PC-3 (cell line): ENCODE data around the gene GINS2. TPM values are rescaled to one million over a fixed set of nuclear protein-coding genes. Genes with fewer than 3 reads are reported as not detected.

ENCODE experiments used
- ATAC-seq: fragments of 200-7000 bp; cut with Tn5 transposase; 2 replicates; pipeline ENCODE4 v1.9.1; 2020; ENCODE audit warnings: mild to moderate bottlenecking, moderate library complexity
- BruUV-seq: library from RNA; stranded (reverse); fragments of 400-500 nt; replicated peaks from 2 replicates; lab custom pipeline; 2021; lab: Mats Ljungman, UMichigan
- CTCF ChIA-PET: fragments of 300-600 bp; sonication (Branson Sonifier 250); formaldehyde crosslinking; loops from one replicate; lab custom pipeline; 2022; ENCODE audit warnings: antibody characterized with exemption; lab: Charles Lee
- POLR2A ChIA-PET: fragments of 300-600 bp; sonication (Branson Sonifier 250); formaldehyde crosslinking; loops from one replicate; lab custom pipeline; 2022; ENCODE audit warnings: antibody characterized with exemption; ENCODE audit not compliant: unreplicated experiment; lab: Charles Lee
- DNase-seq: peaks from one replicate; pipeline ENCODE4 v3.0.0-alpha.2; 2015
- H2AFZ ChIP-seq: fragments of 300-600 bp; sonication (generic); 2 replicates; pipeline ENCODE4 v1.6.0; 2016; ENCODE audit warnings: antibody characterized with exemption, low read length
- H3F3A ChIP-seq: fragments of 300-600 bp; sonication (generic); one replicate; pipeline ENCODE4 v1.6.0; 2017; ENCODE audit warnings: antibody characterized with exemption, low read length, control low read depth, mild to moderate bottlenecking; ENCODE audit not compliant: unreplicated experiment
- H3K27ac ChIP-seq: fragments of 300-600 bp; sonication (generic); 2 replicates; pipeline ENCODE4 v1.5.1; 2016; ENCODE audit warnings: mild to moderate bottlenecking, low read length
- H3K27me3 ChIP-seq: fragments of 300-600 bp; sonication (generic); 2 replicates; pipeline ENCODE4 v1.6.1; 2016; ENCODE audit warnings: low read length, mixed read lengths
- H3K36me3 ChIP-seq: fragments of 300-600 bp; sonication (generic); 2 replicates; pipeline ENCODE4 v1.6.1; 2016; ENCODE audit warnings: low read depth, mixed run types, low read length, mixed read lengths
- H3K4me1 ChIP-seq: fragments of 300-600 bp; sonication (generic); 2 replicates; pipeline ENCODE4 v1.5.1; 2016; ENCODE audit warnings: low read length; ENCODE audit not compliant: insufficient read depth
- H3K4me2 ChIP-seq: fragments of 300-600 bp; sonication (generic); 2 replicates; pipeline ENCODE4 v1.6.0; 2016; ENCODE audit warnings: low read length
- H3K4me3 ChIP-seq: fragments of 300-600 bp; sonication (generic); 2 replicates; pipeline ENCODE4 v1.5.1; 2016; ENCODE audit warnings: mild to moderate bottlenecking, low read length, mixed read lengths
- H3K79me2 ChIP-seq: fragments of 300-600 bp; sonication (generic); 2 replicates; pipeline ENCODE4 v1.6.1; 2017; ENCODE audit warnings: low read length, mixed read lengths
- H3K9ac ChIP-seq: fragments of 300-600 bp; sonication (generic); 2 replicates; pipeline ENCODE4 v1.6.0; 2016; ENCODE audit warnings: mild to moderate bottlenecking, low read length
- H3K9me2 ChIP-seq: fragments of 300-600 bp; sonication (generic); replicated peaks from 2 replicates; pipeline ENCODE4 v1.6.1; 2016; ENCODE audit warnings: mixed run types, low read length, mixed read lengths
- H3K9me3 ChIP-seq: fragments of 300-600 bp; sonication (generic); 2 replicates; pipeline ENCODE4 v1.6.1; 2016; ENCODE audit warnings: low read length, mixed read lengths
- H4K20me1 ChIP-seq: fragments of 300-600 bp; sonication (generic); 2 replicates; pipeline ENCODE4 v1.6.1; 2016; ENCODE audit warnings: low read length, mixed read lengths
- EZH2 ChIP-seq: fragments of 300-600 bp; sonication (generic); IDR thresholded peaks from one replicate; pipeline ENCODE4 v1.6.1; 2017; ENCODE audit warnings: antibody characterized with exemption, mild to moderate bottlenecking, low read length; ENCODE audit not compliant: unreplicated experiment
- EZH2phosphoT487 ChIP-seq: fragments of 300-600 bp; sonication (generic); IDR thresholded peaks from 2 replicates; pipeline ENCODE4 v1.6.1; 2018; ENCODE audit warnings: mild to moderate bottlenecking, antibody characterized with exemption, low read length, borderline replicate concordance
- intact Hi-C: fragments of 100-400 bp; cut with micrococcal nuclease; formaldehyde crosslinking; loops from 2 replicates; pipeline ENCODE4 v1.9.0; 2023
- total RNA-seq: library from RNA; depleted of rRNA; stranded (reverse); fragments of >200 nt; gene quantifications from 2 replicates; pipeline ENCODE4 v1.2.3, GENCODE V29; 2014
- TF ChIP-seq, protein P1 (sequence below): fragments of 300-600 bp; sonication (generic); conservative IDR thresholded peaks from 2 replicates; pipeline ENCODE4 v1.5.1; 2017; ENCODE audit warnings: antibody characterized with exemption, low read depth, mild to moderate bottlenecking, low read length

Gene GINS2
- total RNA-seq, 1 experiment from 2014 or later = 28.7 TPM

DNA sequence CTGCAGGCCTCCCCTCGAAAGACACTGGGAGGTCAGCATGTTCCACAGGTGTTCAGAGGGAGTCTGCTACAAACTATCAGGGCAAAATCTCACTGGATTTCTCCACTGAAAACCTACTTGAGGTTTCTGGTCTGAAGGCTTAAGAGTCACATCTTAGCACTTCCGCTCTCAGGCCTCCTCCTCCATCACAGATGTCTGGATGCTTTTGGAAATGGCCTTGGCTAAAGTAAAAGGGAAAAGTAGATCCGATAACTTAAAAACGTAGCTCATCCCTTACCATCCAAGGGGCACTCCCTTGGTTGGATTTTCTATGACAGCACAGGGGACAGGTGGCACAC, 14.4 kb downstream of the GINS2 start:
- ChIA-PET CTCF (no interaction called here), POLR2A (no interaction called here)
- no peaks in the 10 kb centered on the region for H3K27me3 ChIP-seq
- no peak overlapping the region for H3K4me3 ChIP-seq
- intact Hi-C loops = no loop called here
- DNase-seq (no peak), ATAC-seq (no peak)
- no peaks in the 10 kb centered on the region for H3K79me2 ChIP-seq
- H3K4me2 ChIP-seq = no peak overlapping the region
- no peaks in the 10 kb centered on the region for H3K4me1 ChIP-seq
- no TSS peak for BruUV-seq
- H3F3A ChIP-seq = no peaks in the 10 kb centered on the region
- TF ChIP-seq EZH2 (no peak), EZH2phosphoT487 (no peak)
- TF ChIP-seq, protein P1, sequence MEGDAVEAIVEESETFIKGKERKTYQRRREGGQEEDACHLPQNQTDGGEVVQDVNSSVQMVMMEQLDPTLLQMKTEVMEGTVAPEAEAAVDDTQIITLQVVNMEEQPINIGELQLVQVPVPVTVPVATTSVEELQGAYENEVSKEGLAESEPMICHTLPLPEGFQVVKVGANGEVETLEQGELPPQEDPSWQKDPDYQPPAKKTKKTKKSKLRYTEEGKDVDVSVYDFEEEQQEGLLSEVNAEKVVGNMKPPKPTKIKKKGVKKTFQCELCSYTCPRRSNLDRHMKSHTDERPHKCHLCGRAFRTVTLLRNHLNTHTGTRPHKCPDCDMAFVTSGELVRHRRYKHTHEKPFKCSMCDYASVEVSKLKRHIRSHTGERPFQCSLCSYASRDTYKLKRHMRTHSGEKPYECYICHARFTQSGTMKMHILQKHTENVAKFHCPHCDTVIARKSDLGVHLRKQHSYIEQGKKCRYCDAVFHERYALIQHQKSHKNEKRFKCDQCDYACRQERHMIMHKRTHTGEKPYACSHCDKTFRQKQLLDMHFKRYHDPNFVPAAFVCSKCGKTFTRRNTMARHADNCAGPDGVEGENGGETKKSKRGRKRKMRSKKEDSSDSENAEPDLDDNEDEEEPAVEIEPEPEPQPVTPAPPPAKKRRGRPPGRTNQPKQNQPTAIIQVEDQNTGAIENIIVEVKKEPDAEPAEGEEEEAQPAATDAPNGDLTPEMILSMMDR = no peak
- no peak overlapping the region for H3K9ac ChIP-seq
- H3K9me3 ChIP-seq = no peaks in the 10 kb centered on the region
- H3K9me2 ChIP-seq = no peaks in the 10 kb centered on the region
- H2AFZ ChIP-seq = no peak overlapping the region
- peaks cover 37% of the 10 kb centered on the region for H3K36me3 ChIP-seq
- no peak overlapping the region for H3K27ac ChIP-seq
- H4K20me1 ChIP-seq = no peaks in the 10 kb centered on the region

DNA sequence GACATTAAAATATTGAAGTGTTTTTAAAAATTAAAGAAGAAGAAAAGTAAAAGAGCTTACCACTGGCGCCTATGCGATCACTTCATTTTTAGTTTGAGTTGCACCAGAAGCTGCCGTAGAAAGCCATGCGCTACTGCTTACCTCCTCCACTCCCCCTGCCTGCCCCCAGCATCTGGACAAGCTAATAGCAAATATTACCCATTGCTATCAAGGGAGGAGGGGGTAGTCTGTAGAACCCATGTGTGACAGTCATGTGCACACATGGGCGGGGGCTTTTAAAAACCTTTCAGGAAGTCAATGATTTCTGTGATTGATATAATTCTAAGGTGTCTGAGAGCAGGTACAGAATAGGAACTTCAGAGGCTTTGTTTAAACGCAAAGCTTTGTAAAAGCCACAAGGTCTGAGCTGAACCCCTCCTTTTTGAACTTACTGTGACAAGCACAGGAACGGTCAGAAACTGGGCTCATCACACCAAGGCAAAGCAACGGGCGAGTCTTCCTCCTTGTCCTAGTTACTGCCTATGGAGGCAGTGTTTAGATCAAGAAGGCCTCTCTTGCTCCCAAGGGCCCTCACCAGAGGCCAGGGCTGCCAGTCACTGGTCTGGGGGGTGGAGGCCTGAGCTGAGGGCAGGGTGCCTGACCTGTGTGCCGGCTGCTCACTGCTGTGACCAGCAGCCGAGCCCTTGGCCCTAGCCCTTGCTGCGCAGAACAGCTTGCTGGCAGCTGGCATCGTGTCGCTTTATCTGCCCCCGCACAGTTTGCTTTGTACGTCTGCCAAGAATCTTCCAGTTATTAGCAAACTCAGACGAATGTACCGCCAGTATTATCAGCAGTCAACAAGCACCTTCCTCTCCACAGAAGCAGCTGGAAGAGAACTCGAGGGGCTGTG, 15.0 kb downstream of the GINS2 start:
- ATAC-seq (no peak), DNase-seq (no peak)
- Histone ChIP-seq H3K36me3 (peaks cover 37% of the 10 kb centered on the region), H2AFZ (no peak overlapping the region), H3K4me3 (no peak overlapping the region), H3K9ac (no peak overlapping the region), H3K27ac (no peak overlapping the region), H3F3A (no peaks in the 10 kb centered on the region), H3K79me2 (no peaks in the 10 kb centered on the region), H3K4me1 (no peaks in the 10 kb centered on the region), H3K9me2 (no peaks in the 10 kb centered on the region), H3K9me3 (no peaks in the 10 kb centered on the region), H3K4me2 (no peak overlapping the region), H3K27me3 (no peaks in the 10 kb centered on the region), H4K20me1 (no peaks in the 10 kb centered on the region)
- CTCF ChIA-PET = interaction anchor here (0.6 kb wide), 1 partner anchor 787 kb away, joined by 3 read pairs; no protein-coding TSS in a partner anchor
- POLR2A ChIA-PET = no interaction called here
- no peak for TF ChIP-seq EZH2phosphoT487
- TF ChIP-seq EZH2 = no peak
- TF ChIP-seq, protein P1 = no peak
- intact Hi-C loops = no loop called here
- BruUV-seq = no TSS peak

DNA sequence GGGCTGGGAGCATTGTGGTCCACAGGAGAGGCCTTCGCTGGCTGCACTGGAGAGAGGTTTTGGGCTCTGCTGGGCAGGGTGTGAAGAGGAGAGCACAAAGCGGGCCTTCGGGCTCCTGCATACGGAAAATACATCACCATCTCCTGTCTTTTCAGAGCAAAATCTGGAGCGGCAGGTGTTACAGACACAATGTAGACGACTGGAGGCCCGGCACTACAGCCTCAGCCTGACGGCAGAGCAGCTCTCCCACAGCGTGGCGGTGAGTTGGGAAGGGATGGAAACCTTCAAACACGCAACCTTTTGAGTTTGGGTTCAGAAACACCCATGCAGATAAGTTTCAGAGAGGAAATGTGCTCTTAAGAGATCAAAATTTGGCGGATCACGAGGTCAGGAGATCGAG, 17.9 kb downstream of the GINS2 start:
- no TSS peak for BruUV-seq
- Histone ChIP-seq H3K27ac (no peak overlapping the region), H3F3A (no peaks in the 10 kb centered on the region), H3K36me3 (peaks cover 45% of the 10 kb centered on the region), H3K4me3 (no peak overlapping the region), H2AFZ (no peak overlapping the region), H3K79me2 (no peaks in the 10 kb centered on the region), H3K4me2 (no peak overlapping the region), H3K9me2 (no peaks in the 10 kb centered on the region), H3K4me1 (no peaks in the 10 kb centered on the region), H3K27me3 (no peaks in the 10 kb centered on the region), H4K20me1 (no peaks in the 10 kb centered on the region), H3K9me3 (no peaks in the 10 kb centered on the region), H3K9ac (no peak overlapping the region)
- ChIA-PET POLR2A (no interaction called here), CTCF (no interaction called here)
- DNase-seq (no peak), ATAC-seq (no peak)
- intact Hi-C loops = no loop called here
- no peak for TF ChIP-seq EZH2
- TF ChIP-seq, protein P1 = no peak
- TF ChIP-seq EZH2phosphoT487 = no peak
